Measurements from ENCODE around the gene NEU3. TPM values are rescaled to one million over a fixed set of nuclear protein-coding genes. Genes with fewer than 3 reads are reported as not detected.

Gene NEU3
- total RNA-seq, 2 experiments from 2014 or later = 44.8 to 56.3 TPM

DNA sequence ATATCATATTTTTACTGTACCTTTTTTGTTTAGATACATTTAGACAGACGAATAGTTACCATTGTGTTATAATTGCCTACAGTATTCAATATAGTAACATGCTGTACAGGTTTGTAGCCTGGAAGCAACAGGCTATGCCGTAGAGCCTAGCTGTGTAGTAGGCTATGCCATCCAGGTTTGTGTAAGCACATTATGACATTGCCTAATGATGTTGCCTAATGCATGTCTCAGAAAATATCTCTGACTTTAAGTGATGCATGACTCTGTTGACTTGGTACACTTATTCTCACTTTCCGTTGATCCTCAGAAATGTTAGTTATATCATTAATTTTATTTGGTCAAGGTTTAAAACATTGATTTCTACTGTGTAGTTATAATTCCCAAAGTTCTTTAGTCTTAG, 68.1 kb downstream of the NEU3 start:
- TF ChIP-seq, protein P1, sequence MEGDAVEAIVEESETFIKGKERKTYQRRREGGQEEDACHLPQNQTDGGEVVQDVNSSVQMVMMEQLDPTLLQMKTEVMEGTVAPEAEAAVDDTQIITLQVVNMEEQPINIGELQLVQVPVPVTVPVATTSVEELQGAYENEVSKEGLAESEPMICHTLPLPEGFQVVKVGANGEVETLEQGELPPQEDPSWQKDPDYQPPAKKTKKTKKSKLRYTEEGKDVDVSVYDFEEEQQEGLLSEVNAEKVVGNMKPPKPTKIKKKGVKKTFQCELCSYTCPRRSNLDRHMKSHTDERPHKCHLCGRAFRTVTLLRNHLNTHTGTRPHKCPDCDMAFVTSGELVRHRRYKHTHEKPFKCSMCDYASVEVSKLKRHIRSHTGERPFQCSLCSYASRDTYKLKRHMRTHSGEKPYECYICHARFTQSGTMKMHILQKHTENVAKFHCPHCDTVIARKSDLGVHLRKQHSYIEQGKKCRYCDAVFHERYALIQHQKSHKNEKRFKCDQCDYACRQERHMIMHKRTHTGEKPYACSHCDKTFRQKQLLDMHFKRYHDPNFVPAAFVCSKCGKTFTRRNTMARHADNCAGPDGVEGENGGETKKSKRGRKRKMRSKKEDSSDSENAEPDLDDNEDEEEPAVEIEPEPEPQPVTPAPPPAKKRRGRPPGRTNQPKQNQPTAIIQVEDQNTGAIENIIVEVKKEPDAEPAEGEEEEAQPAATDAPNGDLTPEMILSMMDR (conservative IDR thresholded peaks at IDR 0.05; ENCODE audit: low read length) = no peak
- no peak for TF ChIP-seq EZH2phosphoT487 (IDR thresholded peaks at IDR 0.05; ENCODE audit: borderline replicate concordance, low read depth, low read length)
- no peaks in the 10 kb centered on the region for H4K20me1 ChIP-seq (ENCODE audit: insufficient read depth, low read length)
- DNase-seq (ENCODE audit: low spot score) = no peak
- no peaks in the 10 kb centered on the region for H3K4me1 ChIP-seq (ENCODE audit: insufficient read depth, low read length, poor library complexity, severe bottlenecking)
- no peak overlapping the region for H3K4me3 ChIP-seq (ENCODE audit: low read depth, low read length, poor library complexity, severe bottlenecking)
- no peak overlapping the region for H2AFZ ChIP-seq (ENCODE audit: low read length)
- intact Hi-C loops (cut with micrococcal nuclease; ENCODE audit: unreplicated experiment) = no loop called here
- BruUV-seq (replicated peaks) = no TSS peak
- H3K9me2 ChIP-seq (ENCODE audit: insufficient read depth, low read length) = no peaks in the 10 kb centered on the region
- POLR2A ChIA-PET = interaction anchor here (0.6 to 1.4 kb wide), 7 partner anchors 10 to 138 kb away, joined by 3 to 6 read pairs (median 3); partner anchors contain the start of gene NEU3
- CTCF ChIA-PET (ENCODE audit: unreplicated experiment) = no interaction called here
- no peaks in the 10 kb centered on the region for H3K79me2 ChIP-seq (ENCODE audit: insufficient read depth, low read depth, low read length)
- peaks cover 15% of the 10 kb centered on the region; the same call in 1 of the 2 replicates for H3K9me3 ChIP-seq (ENCODE audit: low read length)
- no peak overlapping the region for H3K4me2 ChIP-seq (ENCODE audit: low read length)
- H3K36me3 ChIP-seq (ENCODE audit: insufficient read depth, low read length) = peaks cover 15% of the 10 kb centered on the region
- H3K27ac ChIP-seq (ENCODE audit: low read depth, low read length, poor library complexity, severe bottlenecking) = no peak overlapping the region

DNA sequence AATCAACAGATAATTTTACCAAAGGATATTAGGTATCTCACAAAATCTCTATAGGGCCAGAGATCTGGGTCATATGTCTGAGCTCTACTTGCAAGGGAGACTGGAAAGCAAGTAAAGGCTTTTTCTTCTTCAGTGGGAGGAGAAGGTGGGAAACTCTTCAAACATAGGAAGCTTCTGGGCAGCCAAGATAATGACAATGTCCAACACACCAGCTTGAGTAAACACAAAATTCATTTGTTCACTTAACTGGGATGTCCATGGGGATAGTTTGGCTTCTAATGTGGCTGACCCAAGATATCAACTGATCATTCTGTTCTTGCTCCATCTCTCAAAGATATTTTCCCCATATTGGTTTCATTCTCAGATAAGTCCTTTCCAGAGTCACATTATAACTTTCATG, 70.6 kb downstream of the NEU3 start:
- Histone ChIP-seq H3K4me1 (ENCODE audit: insufficient read depth, low read length, poor library complexity, severe bottlenecking) (no peaks in the 10 kb centered on the region), H3K36me3 (ENCODE audit: insufficient read depth, low read length) (no peaks in the 10 kb centered on the region), H3K4me3 (ENCODE audit: low read depth, low read length, poor library complexity, severe bottlenecking) (no peak overlapping the region), H3K27ac (ENCODE audit: low read depth, low read length, poor library complexity, severe bottlenecking) (no peak overlapping the region), H3K4me2 (ENCODE audit: low read length) (no peak overlapping the region), H2AFZ (ENCODE audit: low read length) (no peak overlapping the region), H3K9me3 (ENCODE audit: low read length) (no peaks in the 10 kb centered on the region; the same call in 1 of the 2 replicates), H4K20me1 (ENCODE audit: insufficient read depth, low read length) (no peaks in the 10 kb centered on the region), H3K9me2 (ENCODE audit: insufficient read depth, low read length) (no peaks in the 10 kb centered on the region), H3K79me2 (ENCODE audit: insufficient read depth, low read depth, low read length) (no peaks in the 10 kb centered on the region)
- no peak for DNase-seq (ENCODE audit: low spot score)
- intact Hi-C loops (cut with micrococcal nuclease; ENCODE audit: unreplicated experiment) = no loop called here
- POLR2A ChIA-PET = interaction anchor here (1.7 kb wide), 1 partner anchor 11 kb away, joined by 5 read pairs; no protein-coding TSS in a partner anchor
- CTCF ChIA-PET (ENCODE audit: unreplicated experiment) = no interaction called here
- BruUV-seq (replicated peaks) = no TSS peak
- TF ChIP-seq, protein P1 (conservative IDR thresholded peaks at IDR 0.05; ENCODE audit: low read length) = no peak

DNA sequence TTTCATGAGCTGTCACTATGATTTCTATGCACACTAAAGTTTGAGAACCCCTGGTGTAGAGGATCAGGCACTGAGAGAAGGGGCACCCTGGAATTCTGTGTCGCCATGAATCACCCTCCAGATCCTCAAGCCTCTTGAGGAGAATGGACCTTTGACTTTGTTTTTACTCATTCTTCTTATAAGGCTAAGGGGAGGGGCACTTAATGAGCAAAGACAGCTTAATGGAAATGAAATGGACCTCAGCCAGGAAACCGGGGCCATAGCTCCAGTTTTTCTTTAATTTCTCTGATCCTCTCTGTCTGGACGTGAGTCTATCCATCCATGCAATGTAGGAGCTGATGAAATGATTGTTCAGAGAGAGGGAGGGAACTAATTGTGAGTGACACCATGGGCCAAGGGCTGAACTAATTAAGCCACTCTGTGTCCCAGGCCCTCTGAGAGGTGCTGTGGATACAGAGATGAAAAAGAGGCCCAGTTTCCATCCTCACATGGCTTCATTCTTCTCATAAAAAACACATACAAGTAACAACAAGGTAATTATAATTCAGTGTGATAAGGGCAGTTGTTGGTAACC, 75.1 kb downstream of the NEU3 start:
- H3K9me2 ChIP-seq (ENCODE audit: insufficient read depth, low read length) = no peaks in the 10 kb centered on the region
- H3K9me3 ChIP-seq (ENCODE audit: low read length) = peaks cover 3% of the 10 kb centered on the region; the same call in 1 of the 2 replicates
- H3K4me1 ChIP-seq (ENCODE audit: insufficient read depth, low read length, poor library complexity, severe bottlenecking) = no peaks in the 10 kb centered on the region
- no TSS peak for BruUV-seq (replicated peaks)
- H2AFZ ChIP-seq (ENCODE audit: low read length) = no peak overlapping the region
- intact Hi-C loops (cut with micrococcal nuclease; ENCODE audit: unreplicated experiment) = no loop called here
- no peaks in the 10 kb centered on the region for H4K20me1 ChIP-seq (ENCODE audit: insufficient read depth, low read length)
- ChIA-PET POLR2A (interaction anchor here (0.6 to 3.5 kb wide), 5 partner anchors 13 to 110 kb away, joined by 3 to 16 read pairs (median 5); no protein-coding TSS in a partner anchor), CTCF (ENCODE audit: unreplicated experiment) (no interaction called here)
- H3K79me2 ChIP-seq (ENCODE audit: insufficient read depth, low read depth, low read length) = no peaks in the 10 kb centered on the region
- no peak for DNase-seq (ENCODE audit: low spot score)
- H3K4me2 ChIP-seq (ENCODE audit: low read length) = no peak overlapping the region
- H3K36me3 ChIP-seq (ENCODE audit: insufficient read depth, low read length) = no peaks in the 10 kb centered on the region
- H3K27ac ChIP-seq (ENCODE audit: low read depth, low read length, poor library complexity, severe bottlenecking) = no peak overlapping the region
- no peak overlapping the region for H3K4me3 ChIP-seq (ENCODE audit: low read depth, low read length, poor library complexity, severe bottlenecking)
- TF ChIP-seq EZH2phosphoT487 (IDR thresholded peaks at IDR 0.05; ENCODE audit: borderline replicate concordance, low read depth, low read length) = no peak
- TF ChIP-seq, protein P1 (conservative IDR thresholded peaks at IDR 0.05; ENCODE audit: low read length) = no peak

Data from OCI-LY7 (cell line).